HUDEP-2 (cell line): Measurements from ENCODE around the gene PDCD7.
"Not testable (repeated sequence)": the region's sequence is repeated elsewhere in the genome, so short reads cannot be mapped to it uniquely, and the experiment has no call there.

Experiments used
- DNase-seq, 76 experiments: peaks; one replicate each; lab custom pipeline; 2025; ENCODE audit not compliant: unreplicated experiment in 76 of 76; lab: John Stamatoyannopoulos, UW

Gene PDCD7

GRCh38 chr15:65133548-65134200 is at the start of gene PDCD7:
Gene PDCD7 (minus strand): TSS chr15:65133808. CDS start chr15:65133781, 27 bp downstream.
- DNase-seq, result peak in 73 of 76 experiments; percentile 20 to 84 (median 71)

GRCh38 chr15:65182538-65182937 is 48.9 kb upstream of the PDCD7 start:
- no peak for DNase-seq

- not testable (repeated sequence) for DNase-seq
Measured at GRCh38 chr15:65181582-65182353, 48.2 kb upstream of the PDCD7 start.

- DNase-seq, result no peak
Measured at GRCh38 chr15:65180167-65180566, 46.6 kb upstream of the PDCD7 start.

DNA sequence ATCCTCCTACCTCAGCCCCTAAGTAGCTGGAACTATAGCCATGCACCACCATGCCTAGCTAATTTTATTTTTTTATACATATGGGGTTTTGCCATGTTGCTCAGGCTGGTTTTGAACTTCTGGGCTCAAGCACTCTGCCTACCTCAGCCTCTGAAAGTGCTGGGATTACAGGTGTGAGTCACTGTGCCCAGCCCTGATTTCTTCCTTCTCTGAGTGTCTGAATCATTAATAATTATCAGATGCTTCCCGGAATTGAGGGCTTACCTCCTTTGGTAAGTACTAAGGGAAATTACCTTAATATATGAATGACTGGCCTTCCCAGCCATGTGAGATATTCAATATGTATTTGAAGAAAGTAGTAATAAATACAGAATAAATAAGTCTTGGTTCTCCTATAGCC is 44.3 kb upstream of the PDCD7 start:
- DNase-seq, result no peak

DNA sequence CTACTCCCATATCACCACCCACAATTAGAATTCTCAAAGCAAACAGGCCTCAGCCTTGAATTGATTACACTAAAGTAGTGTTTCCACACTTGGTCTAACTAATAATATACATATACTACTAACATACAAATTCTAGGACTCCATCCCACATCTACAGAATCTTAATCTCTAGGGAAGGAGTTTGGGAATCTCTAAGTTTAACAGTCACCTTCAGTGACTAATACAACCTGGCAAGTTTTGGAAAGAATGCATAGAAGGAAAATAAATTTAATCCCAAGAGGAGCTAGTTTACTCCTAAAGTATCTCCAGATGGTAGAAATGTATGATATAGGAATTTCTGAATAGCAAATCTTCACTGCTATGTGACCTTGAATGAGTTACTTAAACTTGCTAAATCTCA is 42.4 kb upstream of the PDCD7 start:
- no peak for DNase-seq

- DNase-seq, result no peak
Measured at GRCh38 chr15:65175511-65175910, 41.9 kb upstream of the PDCD7 start.

GRCh38 chr15:65174509-65174908 is 40.9 kb upstream of the PDCD7 start:
- DNase-seq, result no peak

DNA sequence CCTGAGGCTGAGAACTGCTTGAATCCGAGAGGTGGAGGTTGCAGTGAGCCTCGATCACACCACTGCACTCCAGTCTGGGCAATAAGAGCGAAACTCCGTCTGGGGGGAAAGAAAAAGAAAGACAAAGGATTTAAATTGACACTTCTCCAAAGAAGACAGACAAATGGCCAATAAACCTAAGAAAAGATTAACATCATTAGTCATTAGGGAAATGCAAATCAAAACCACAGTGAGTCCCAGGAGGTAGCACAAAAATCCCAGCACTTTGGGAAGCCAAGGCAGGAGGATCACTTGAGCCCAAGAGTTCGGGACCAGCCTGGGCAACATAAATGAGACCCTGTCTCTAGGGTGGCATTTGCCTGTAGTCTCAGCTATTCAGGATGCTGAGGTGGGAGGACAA is 38.9 kb upstream of the PDCD7 start:
- no peak for DNase-seq

DNA sequence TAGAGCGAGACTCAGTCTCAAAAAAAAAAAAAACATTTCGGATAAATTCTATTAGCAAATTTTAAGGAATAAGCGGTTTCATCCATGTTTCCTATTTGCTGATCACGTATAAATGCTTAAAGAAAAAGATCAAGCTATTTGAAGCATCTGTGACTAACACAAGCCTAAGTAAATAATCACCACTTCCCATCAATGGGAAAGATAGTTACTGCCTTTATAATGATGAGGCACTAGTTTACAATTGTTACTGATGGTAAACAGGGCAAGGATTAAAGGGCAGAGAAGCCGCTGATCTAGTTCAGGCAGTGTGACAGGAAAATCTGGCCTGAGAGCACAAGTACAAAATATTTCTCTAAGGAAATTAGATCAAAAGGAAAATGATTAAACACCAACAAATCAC is 37.8 kb upstream of the PDCD7 start:
- DNase-seq, result no peak

DNA sequence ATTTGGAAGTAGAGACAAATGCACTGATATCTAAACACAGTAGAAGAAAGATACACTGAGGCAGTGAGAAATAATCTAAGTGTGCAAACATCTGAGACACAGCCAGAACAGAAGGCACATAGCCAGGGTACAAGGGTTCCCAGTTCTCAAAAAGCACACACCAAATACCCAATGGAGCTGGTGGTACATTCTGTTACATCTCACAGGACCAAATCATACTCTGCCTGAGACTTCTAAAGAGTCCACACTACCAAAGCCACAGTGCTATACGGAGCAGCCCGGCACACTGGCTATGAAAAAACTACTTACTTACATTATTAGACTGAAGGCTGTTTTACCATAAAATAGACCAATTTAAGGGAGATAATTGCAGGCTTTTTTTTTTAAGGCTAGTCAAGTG is 32.3 kb upstream of the PDCD7 start:
- DNase-seq, result no peak

DNA sequence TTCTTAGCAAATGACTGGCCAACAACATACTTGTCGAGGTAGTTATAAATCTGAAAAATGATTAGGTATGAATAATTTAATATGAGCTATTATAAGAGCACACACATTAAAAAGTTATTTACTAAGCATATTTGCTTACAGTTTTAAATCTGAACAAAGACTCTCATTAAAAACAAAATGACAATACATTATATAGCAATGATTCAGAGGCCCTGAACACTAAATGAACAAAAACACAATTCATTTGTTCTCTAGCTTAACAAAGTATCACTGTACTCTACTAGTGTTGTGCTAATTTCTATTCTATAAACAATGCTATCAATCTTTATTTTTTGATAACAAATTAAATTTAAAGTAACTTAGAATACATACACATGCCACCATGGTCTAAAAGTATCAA is 30.5 kb upstream of the PDCD7 start:
- DNase-seq, result no peak

DNA sequence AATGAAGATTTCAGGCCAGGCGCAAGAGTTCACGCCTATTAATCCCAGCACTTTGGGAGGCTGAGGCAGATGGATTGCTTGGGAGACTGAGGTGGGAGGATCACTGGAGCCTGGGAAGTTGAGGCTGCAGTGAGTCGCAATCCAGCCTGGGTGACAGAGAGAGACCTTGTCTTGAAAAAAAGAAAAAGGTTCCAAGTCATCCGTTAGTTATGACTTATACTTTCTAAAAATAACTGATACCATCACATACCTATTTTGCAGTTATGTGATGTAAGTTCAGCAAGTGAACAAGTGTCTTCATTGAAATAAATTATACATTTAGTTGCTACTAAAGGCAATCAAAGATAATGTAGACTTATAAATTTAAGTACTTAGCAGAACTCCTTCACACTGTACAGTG is 29.4 kb upstream of the PDCD7 start:
- no peak for DNase-seq

- DNase-seq, result no peak
Measured at GRCh38 chr15:65156692-65157091, 23.1 kb upstream of the PDCD7 start.

DNA sequence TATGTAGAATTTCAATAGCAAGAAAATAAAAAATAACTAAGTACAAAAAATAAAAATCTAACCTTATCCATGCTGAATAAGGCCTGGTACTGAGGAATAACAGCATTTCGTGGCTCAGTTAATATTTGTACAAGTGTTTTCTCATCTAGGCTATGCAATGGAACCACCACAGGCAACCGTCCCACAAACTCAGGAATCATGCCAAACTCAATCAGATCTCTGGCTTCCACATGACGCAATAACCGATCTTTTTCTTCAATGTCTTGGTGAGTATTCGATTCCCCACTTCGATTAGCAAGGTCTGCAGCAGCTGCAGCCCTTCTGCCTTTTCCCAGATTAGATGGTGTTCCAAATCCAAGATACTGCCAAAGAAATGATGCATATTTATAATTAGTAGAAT is 21.1 kb upstream of the PDCD7 start:
- no peak for DNase-seq

DNA sequence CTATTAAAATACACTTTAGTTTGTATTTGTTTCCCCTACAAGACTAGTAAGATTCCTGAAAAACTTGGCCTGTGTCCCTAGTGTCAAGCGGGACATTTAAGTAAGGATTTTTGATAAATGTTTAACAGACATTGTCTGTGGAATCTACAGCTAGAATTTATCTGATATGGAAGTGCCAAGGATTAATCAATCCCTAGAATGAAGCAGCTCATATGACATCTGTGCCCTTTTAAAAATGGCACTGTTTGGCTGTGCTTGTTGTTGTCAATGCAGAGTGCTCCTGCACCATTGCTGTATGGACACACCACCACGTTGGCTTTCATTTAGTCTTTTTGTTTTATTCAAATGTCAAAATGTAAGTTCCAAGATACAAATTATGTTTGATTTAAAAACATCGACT is 14.3 kb upstream of the PDCD7 start:
- DNase-seq, result no peak

DNA sequence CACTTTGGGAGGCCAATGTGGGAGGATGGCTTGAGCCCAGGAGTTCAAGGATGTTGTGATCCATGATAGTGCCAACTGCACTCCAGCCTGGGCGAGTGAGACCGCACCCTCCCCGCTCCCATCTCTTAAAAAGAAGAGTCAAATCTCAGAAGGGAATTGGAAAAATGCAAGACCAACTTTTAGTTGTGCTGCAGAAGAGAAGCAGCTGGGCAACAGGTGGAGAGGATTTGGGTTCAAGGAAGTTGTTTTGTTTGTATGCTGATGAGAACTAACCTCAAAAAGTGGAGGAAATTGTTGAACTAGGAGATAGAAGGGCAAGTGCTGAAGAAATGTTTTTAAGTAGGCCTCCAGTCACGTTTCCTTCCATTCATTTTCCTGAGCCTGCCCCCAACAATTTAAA is 12.8 kb upstream of the PDCD7 start:
- no peak for DNase-seq

GRCh38 chr15:65138631-65139030 is 5.0 kb upstream of the PDCD7 start:
- not testable (repeated sequence) for DNase-seq

GRCh38 chr15:65137893-65138292 is 4.3 kb upstream of the PDCD7 start:
- DNase-seq, result not testable (repeated sequence)

GRCh38 chr15:65137089-65137488 is 3.5 kb upstream of the PDCD7 start:
- not testable (repeated sequence) for DNase-seq

DNA sequence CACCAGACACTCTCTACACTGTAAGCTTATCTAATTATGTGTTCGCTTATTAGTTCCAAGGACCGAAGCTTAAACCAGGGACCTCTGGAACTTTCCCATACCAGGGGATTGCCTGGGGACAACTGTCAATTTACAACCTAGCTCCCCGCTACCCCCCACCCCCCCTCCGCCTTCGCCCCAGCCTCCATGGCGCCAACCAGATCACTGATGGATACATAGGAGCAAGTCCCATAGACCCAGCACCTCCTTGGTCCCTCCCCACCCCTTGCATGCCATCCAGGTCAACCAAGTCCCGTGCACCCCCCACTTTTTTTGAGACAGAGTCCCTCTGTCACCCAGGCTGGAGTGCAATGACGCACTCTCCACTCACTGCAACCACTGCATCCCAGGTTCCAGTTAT is 930 bp upstream of the PDCD7 start:
- DNase-seq, result no peak

- peak in 42 of 76 experiments; percentile 2 to 67 (median 30) for DNase-seq
Measured at GRCh38 chr15:65132878-65133547, 595 bp downstream of the PDCD7 start.
